HUDEP-2 (cell line): ENCODE data around the gene RGS3.

Experiments used
- DNase-seq, 76 experiments: peaks; one replicate each; lab custom pipeline; 2025; ENCODE audit not compliant: unreplicated experiment in 76 of 76; lab: John Stamatoyannopoulos, UW

RGS3 gene

DNA sequence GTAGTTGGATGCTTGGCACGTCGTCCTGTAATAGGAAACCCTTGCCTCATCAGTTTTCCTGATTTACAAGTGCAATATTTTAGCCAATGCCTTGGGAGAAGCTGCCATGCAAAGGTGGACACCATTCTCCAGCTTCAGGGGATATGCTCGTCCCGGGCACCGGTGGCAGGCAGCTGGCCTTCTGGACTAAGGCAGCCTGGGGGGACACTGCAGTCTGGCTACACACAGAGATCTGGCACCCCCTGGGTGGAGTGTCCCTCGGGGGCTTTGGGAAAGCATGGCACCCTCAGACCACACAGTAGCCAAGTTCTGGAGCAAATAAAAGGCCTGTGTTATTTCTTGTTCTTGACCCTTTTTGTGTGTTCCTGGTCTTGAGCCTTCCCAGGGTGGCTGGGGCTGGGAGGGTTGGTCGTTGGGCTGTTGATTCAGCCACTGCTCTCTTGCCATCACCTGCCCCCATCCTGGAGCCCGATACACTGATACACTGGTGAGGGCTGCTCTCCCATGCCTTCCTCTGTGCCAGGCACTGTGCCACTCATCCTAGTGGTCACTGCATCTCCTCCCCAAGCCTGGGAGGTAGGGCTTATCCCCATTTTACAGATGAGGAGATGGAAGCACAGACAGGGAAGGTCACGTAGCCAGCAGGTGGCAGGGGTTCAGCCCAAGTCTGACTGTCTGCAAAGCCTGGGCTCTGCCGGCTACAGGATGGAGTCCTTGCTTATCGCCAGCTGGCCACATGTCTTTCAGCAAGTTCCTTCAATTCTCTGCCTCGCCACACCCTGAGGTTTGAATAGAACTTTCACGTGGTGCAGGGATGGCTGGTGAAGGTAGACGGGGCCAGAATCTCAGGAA lies 134.1 kb downstream of the RGS3 start:
- DNase-seq: peak in 3 of 76 experiments; percentile 9 to 41 (median 12)

- DNase-seq: no peak
Measured at GRCh38 chr9:113598451-113598850, 134.9 kb downstream of the RGS3 start.

GRCh38 chr9:113598883-113599282 lies 135.4 kb downstream of the RGS3 start:
- no peak for DNase-seq

- DNase-seq: no peak
Measured at GRCh38 chr9:113599646-113600022, 136.1 kb downstream of the RGS3 start.

- no peak for DNase-seq
Measured at GRCh38 chr9:113600023-113600823, 136.7 kb downstream of the RGS3 start.

DNA sequence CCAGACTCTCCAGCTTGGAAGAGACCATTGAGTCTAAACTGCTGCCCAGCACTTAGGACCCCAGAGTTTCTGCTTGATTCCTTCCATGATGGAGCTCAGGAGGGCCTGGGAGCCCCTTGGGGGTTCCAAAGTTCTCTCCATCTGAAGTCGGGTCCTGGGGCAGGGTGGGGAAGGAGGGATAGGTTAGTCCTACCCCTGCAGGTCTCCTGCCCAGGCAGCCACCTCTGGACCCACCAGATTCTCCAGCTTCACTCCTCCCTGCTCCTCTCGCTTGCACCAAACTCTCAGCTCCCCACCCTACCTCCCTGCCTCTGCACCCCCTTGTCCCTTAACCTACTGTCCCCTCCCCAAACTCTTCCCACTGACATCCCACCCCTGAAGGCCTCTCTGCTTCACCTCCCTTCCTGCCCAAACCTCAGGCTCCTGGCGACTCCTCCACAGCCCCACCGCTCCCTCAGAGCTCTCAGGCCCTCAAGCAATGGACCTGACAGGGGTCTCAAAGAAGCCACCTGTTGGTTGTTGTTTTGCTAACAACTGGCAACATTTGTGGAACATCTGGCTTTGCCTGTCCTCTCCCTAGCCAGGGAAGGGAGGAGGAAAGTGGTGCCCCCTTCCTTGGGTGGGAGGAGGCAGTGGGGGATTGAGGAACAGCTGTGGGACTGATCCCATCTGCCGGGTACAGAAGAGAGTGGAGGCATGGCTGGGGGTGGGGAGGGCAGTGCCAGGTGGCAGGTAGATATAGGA lies 137.5 kb downstream of the RGS3 start:
- DNase-seq: no peak

- DNase-seq: no peak
Measured at GRCh38 chr9:113601656-113602055, 138.1 kb downstream of the RGS3 start.

- peak in 66 of 76 experiments; percentile 13 to 87 (median 56) for DNase-seq
Measured at GRCh38 chr9:113602126-113603047, 138.9 kb downstream of the RGS3 start.

DNA sequence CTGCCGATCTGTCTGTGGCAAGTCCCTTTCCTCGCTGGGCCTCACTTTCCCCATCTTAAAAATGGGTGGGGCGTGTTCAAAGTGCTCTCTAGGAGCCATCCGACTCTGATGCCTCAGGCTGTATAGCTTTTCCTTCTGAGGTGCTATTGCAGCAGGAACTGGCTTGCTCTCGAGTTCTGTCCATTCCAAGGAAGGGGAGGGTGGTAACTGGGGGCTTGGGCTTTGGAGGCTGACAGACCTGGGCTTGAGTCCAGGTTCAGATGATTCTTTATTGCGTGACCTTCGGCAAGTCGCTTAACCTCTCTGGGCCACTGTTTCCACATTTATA lies 139.5 kb downstream of the RGS3 start:
- no peak for DNase-seq

GRCh38 chr9:113603773-113604172 lies 140.2 kb downstream of the RGS3 start:
- no peak for DNase-seq

DNA sequence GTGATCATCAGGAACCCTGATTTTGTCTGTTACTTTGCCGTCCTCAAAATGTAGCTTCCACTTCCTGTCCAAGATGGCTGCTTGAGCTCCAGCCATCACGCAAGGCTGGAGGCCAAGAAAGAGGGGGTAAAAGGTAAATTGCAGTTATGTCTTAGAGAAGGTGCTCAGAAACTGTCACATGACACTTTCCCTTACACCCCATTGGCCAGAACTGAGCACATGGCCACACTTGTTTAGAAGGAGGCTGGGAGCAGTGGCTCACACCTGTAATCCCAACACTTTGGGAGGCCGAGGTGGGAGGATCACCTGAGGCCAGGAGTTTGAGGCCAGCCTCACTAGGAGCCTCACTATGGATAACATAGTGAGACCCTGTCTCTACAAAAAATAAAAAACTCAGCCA lies 140.9 kb downstream of the RGS3 start:
- DNase-seq: no peak

GRCh38 chr9:113606510-113606909 lies 143.0 kb downstream of the RGS3 start:
- no peak for DNase-seq

- DNase-seq: no peak
Measured at GRCh38 chr9:113608082-113608685, 144.7 kb downstream of the RGS3 start.

GRCh38 chr9:113609562-113610318 lies 146.2 kb downstream of the RGS3 start:
- DNase-seq: no peak

DNA sequence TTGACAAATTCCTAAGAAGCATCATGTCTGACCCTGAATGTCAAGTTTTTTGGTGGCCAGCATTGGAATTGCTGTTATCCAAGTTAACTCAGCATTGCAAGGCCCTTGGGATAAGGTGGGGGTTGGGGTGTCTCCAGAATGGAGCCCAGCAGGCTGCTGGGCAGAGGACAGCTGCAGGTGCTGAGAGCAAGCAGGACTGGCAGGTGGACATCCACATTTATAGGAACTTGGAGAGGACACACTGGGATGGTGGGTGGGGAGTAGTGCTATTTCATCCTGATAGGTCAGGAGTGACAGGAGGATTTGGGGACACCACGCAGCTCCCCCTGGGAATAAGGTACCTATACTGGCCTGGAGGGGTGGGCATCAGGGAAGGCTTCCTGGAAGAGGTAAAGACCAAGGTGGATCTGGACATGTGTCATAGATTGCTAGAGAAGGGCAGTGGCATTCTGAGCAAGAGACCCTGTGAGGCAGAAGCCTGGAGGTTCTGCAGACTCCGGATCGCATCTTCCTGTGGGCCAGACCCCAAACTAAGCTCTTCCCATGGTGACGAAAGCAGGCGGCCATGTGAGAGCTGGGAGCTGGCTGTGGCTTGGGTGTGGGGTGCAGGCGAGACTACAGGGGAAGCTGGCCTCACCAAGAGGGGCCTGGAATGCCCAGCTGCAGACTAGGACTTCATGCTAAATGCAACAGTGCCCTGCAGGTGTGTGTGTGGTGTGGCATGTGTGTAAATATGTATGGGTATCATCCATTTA lies 148.1 kb downstream of the RGS3 start:
- no peak for DNase-seq

DNA sequence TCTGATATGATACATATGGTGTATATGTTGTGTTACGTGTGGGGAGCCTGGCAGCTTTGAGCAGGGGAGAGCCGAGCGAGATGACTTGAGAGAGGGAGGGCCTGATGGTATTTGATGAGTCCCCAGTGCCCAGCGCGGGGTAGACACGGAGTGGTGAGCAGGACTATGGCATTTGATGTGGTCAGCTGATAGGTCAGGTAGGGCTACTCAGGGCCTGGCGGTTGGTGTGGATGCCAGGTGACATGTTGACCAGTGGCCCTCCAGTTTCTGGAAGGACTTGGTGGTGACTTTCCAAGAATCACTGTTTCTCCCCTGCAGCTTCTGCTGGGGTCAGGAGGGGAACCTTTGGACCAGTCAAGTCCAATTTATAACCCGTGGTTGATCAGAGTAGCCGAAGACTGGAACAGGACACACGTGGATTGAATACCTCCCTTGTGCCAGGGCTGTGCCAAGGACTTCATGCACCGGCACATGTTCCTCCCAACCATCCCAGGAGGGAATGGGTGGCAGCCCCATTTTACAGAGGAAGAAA lies 148.8 kb downstream of the RGS3 start:
- no peak for DNase-seq

GRCh38 chr9:113612828-113613227 lies 149.3 kb downstream of the RGS3 start:
- DNase-seq: no peak

GRCh38 chr9:113613815-113614413 lies 150.4 kb downstream of the RGS3 start:
- DNase-seq: no peak
